Activated CD4-positive, alpha-beta memory T cell treated with anti-CD3 and anti-CD28 coated beads, Interleukin-2, amount 10 ng/mL, durations not matched to agents 7 days and 5 days (primary cell): ENCODE data around the gene CPE. TPM values are rescaled to one million over a fixed set of nuclear protein-coding genes. Genes with fewer than 3 reads are reported as not detected.

Source experiments
- CTCF ChIA-PET: fragments of 350-600 bp; sonication (Branson Sonifier 250); formaldehyde crosslinking; loops from one replicate; lab custom pipeline; 2021; ENCODE audit warnings: antibody characterized with exemption, inconsistent platforms; lab: Charles Lee
- POLR2A ChIA-PET: fragments of 350-600 bp; sonication (Branson Sonifier 250); formaldehyde crosslinking; loops from one replicate; lab custom pipeline; 2021; ENCODE audit warnings: antibody characterized with exemption; lab: Charles Lee
- DNase-seq: peaks from one replicate; pipeline ENCODE4 v3.0.0-alpha.2; 2020
- H3K27ac Mint-ChIP-seq: one replicate; pipeline ENCODE4 v1.8.0; 2021; ENCODE audit warnings: mild to moderate bottlenecking, mixed read lengths
- H3K27me3 Mint-ChIP-seq: one replicate; pipeline ENCODE4 v1.8.0; 2021; ENCODE audit warnings: mixed read lengths
- H3K36me3 Mint-ChIP-seq: one replicate; pipeline ENCODE4 v1.8.0; 2021; ENCODE audit warnings: low read depth, mixed read lengths
- H3K4me1 Mint-ChIP-seq: one replicate; pipeline ENCODE4 v1.8.0; 2021; ENCODE audit warnings: mixed read lengths
- H3K4me3 Mint-ChIP-seq: one replicate; pipeline ENCODE4 v1.8.0; 2021; ENCODE audit warnings: mild to moderate bottlenecking, mixed read lengths
- H3K9me3 Mint-ChIP-seq: one replicate; pipeline ENCODE4 v1.8.0; 2021; ENCODE audit warnings: mixed read lengths
- total RNA-seq, 2 experiments: library from RNA; stranded (reverse); gene quantifications; one replicate each; pipeline ENCODE4 v1.2.3, GENCODE V29; 2021

Gene CPE
- total RNA-seq, 2 experiments from 2014 or later, result not detected

DNA sequence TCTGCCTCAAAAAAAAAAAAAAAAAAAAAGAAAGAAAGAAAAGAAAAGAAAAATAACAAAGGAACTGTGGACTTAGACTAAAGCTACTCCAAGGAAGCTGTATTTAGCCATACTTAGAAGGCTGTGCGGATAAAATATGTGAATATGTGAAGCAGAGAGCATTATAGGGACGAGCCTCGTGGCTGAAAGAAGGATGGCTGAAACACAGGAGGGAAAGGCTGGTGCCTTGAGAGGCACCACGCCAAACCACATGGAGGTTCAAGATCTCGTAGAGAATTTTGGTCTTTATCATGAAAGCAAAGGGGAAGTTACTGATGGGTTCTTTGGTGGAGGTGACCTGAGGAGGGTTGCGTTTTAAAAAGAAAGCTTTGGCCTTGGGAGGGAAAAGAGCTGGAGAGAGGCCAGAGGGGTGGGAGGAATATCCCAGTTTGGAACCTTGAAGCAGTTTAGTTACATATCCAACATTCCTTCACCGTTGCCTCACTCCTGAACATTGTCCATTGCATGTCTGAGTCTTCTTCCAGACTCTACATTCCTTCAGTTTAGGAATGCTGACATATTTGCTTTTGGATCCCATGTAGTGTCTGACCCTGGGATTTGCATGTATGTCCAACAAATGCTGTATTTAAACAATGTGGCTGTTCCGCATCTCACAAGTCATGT lies 82.5 kb downstream of the CPE start:
- no peak for DNase-seq
- POLR2A ChIA-PET, result no interaction called here
- H3K4me3 Mint-ChIP-seq, result no peak overlapping the region

GRCh38 chr4:165462009-165462408 lies 83.2 kb downstream of the CPE start:
- Mint-ChIP-seq H3K9me3 (no peaks in the 10 kb centered on the region), H3K27ac (no peak overlapping the region), H3K27me3 (peaks cover 7% of the 10 kb centered on the region), H3K4me3 (no peak overlapping the region), H3K4me1 (no peaks in the 10 kb centered on the region), H3K36me3 (no peaks in the 10 kb centered on the region)
- ChIA-PET POLR2A (no interaction called here), CTCF (interaction anchor here (1.2 to 1.6 kb wide), 2 partner anchors 329 to 331 kb away, joined by 3 to 9 read pairs; no protein-coding TSS in a partner anchor)
- DNase-seq, result no peak

More for the DNA sequence above, 82.5 kb downstream of the CPE start:
- H3K9me3 Mint-ChIP-seq, result no peaks in the 10 kb centered on the region
- no peaks in the 10 kb centered on the region for H3K4me1 Mint-ChIP-seq
- H3K36me3 Mint-ChIP-seq, result no peaks in the 10 kb centered on the region
- CTCF ChIA-PET, result interaction anchor here (0.9 to 1.6 kb wide), 5 partner anchors 77 to 349 kb away, joined by 3 to 9 read pairs (median 3); partner anchors contain the start of gene TMEM192
- H3K27me3 Mint-ChIP-seq, result peaks cover 9% of the 10 kb centered on the region
- H3K27ac Mint-ChIP-seq, result no peak overlapping the region

- no peaks in the 10 kb centered on the region for H3K4me1 Mint-ChIP-seq
- no peaks in the 10 kb centered on the region for H3K27me3 Mint-ChIP-seq
- POLR2A ChIA-PET, result no interaction called here
- CTCF ChIA-PET, result interaction anchor here (0.7 to 5.4 kb wide), 8 partner anchors 9 to 352 kb away, joined by 3 to 45 read pairs (median 3); partner anchors contain the start of gene TMEM192
- no peak overlapping the region for H3K27ac Mint-ChIP-seq
- DNase-seq, result no peak
- no peak overlapping the region for H3K4me3 Mint-ChIP-seq
- H3K36me3 Mint-ChIP-seq, result no peaks in the 10 kb centered on the region
- no peaks in the 10 kb centered on the region for H3K9me3 Mint-ChIP-seq
Observed at GRCh38 chr4:165464376-165464775, 85.6 kb downstream of the CPE start.

DNA sequence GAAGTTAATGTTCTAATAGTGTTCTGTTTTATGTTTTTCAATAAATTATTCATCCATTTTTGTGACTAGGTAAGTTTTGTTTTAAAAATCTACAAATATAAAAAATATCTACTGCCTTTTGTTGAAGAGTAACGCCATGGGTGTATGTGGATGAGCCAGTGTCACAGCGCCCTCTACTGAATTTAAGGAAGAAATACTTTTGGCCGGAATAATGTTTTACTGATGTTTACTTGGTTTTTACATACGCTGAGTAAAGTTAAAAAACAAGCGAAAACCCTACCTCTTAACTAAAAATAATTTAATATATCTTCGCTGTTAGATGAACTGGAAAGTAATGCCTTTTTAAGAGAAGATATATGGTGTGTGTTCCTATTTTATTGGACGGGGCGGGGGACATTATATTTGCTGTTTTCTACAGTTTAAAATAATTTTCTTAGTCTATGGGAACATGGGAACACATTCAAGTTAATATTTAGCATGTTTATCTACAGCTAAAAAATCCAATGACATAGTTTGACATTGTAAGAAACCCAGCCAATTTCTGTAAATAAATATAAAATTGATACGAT lies 86.1 kb downstream of the CPE start:
- H3K9me3 Mint-ChIP-seq, result no peaks in the 10 kb centered on the region
- H3K27ac Mint-ChIP-seq, result no peak overlapping the region
- H3K36me3 Mint-ChIP-seq, result no peaks in the 10 kb centered on the region
- POLR2A ChIA-PET, result no interaction called here
- CTCF ChIA-PET, result interaction anchor here (1.0 to 5.4 kb wide), 6 partner anchors 9 to 352 kb away, joined by 3 to 45 read pairs (median 4); partner anchors contain the start of gene TMEM192
- no peaks in the 10 kb centered on the region for H3K4me1 Mint-ChIP-seq
- H3K4me3 Mint-ChIP-seq, result no peak overlapping the region
- no peaks in the 10 kb centered on the region for H3K27me3 Mint-ChIP-seq
- peak; percentile 18 for DNase-seq

DNA sequence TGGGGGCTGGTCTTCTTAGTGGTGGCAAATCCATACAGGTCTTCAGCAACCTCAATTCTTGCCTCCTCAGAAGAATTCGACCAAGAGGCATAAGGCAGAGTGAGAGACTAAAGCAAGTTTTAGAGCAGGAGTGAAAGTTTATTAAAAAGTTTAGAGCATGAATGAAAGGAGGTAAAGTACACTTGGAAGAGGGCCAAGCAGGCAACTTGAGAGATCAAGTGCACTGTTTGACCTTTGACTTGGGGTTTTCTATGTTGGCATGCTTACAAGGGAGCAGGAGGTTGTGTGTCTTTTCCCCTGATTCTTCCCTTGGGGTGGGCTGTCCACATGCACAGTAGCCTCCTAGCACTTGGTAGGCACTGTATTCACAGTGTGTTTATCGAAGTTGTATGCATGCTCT lies 91.2 kb downstream of the CPE start:
- Mint-ChIP-seq H3K4me3 (no peak overlapping the region), H3K27ac (no peak overlapping the region), H3K36me3 (no peaks in the 10 kb centered on the region), H3K9me3 (peaks cover 9% of the 10 kb centered on the region), H3K4me1 (no peaks in the 10 kb centered on the region), H3K27me3 (no peaks in the 10 kb centered on the region)
- ChIA-PET CTCF (interaction anchor here (1.0 kb wide), 1 partner anchor 24 kb away, joined by 6 read pairs; no protein-coding TSS in a partner anchor), POLR2A (no interaction called here)
- DNase-seq, result no peak

GRCh38 chr4:165472943-165473676 lies 94.3 kb downstream of the CPE start:
- ChIA-PET POLR2A (no interaction called here), CTCF (interaction anchor here (1.2 to 2.1 kb wide), 3 partner anchors 9 to 360 kb away, joined by 3 to 6 read pairs (median 4); partner anchors contain the start of gene TMEM192)
- peaks cover 9% of the 10 kb centered on the region for H3K9me3 Mint-ChIP-seq
- DNase-seq, result no peak
- H3K36me3 Mint-ChIP-seq, result no peaks in the 10 kb centered on the region
- no peaks in the 10 kb centered on the region for H3K4me1 Mint-ChIP-seq
- H3K4me3 Mint-ChIP-seq, result no peak overlapping the region
- H3K27ac Mint-ChIP-seq, result no peak overlapping the region
- peaks cover 3% of the 10 kb centered on the region for H3K27me3 Mint-ChIP-seq

DNA sequence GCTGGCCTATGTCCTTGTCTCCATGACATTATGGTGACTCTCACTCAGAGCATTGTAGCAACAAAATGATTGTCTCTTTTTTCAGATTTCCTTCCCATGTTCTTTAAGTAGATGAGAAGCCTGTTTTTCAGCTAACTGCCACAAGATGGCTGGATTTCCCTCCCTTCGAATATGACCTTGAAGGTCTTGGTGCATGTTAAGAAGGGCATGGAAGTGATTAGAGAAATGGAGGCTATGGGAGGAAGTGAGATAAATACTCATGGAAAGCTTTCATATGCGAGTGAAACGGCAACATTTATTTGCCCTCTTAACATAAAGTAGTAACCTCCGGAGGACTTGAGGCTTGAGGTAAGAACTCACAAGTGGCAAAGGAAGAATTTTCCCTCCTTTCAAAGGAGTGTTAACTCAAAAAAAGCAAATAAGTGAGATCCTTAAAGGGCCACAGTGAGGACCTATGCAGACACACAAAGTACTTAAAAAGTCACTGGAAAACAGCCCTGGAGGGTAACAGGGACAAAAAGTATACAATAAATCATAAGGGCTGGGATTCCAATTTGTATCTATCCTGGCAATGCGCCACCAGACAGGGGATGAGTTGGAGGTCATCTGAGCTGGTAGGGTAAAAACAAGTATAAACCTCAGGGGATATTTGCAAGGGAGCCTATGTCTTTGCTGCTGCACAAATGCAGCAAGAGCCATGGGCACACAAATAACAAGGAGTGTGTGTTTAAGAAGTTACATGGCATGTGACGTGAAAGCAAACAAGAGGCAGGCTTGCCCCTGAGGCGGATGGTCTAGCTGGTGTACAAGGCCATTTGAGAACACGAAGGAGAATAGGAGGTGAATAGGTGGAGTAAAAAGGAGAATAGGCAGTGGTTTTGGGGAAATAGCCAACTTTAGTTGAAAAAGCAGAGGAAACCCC lies 96.2 kb downstream of the CPE start:
- H3K27ac Mint-ChIP-seq, result no peak overlapping the region
- H3K4me3 Mint-ChIP-seq, result no peak overlapping the region
- no peak for DNase-seq
- H3K36me3 Mint-ChIP-seq, result no peaks in the 10 kb centered on the region
- H3K4me1 Mint-ChIP-seq, result no peaks in the 10 kb centered on the region
- POLR2A ChIA-PET, result no interaction called here
- H3K9me3 Mint-ChIP-seq, result peaks cover 9% of the 10 kb centered on the region
- peaks cover 3% of the 10 kb centered on the region for H3K27me3 Mint-ChIP-seq
- CTCF ChIA-PET, result interaction anchor here (1.2 to 1.6 kb wide), 2 partner anchors 15 to 18 kb away, joined by 3 read pairs; no protein-coding TSS in a partner anchor

- H3K27me3 Mint-ChIP-seq, result peaks cover 3% of the 10 kb centered on the region
- no peaks in the 10 kb centered on the region for H3K4me1 Mint-ChIP-seq
- no peak overlapping the region for H3K27ac Mint-ChIP-seq
- no peaks in the 10 kb centered on the region for H3K36me3 Mint-ChIP-seq
- H3K9me3 Mint-ChIP-seq, result peaks cover 9% of the 10 kb centered on the region
- no peak overlapping the region for H3K4me3 Mint-ChIP-seq
- DNase-seq, result no peak
- POLR2A ChIA-PET, result no interaction called here
- CTCF ChIA-PET, result interaction anchor here (1.2 kb wide), 1 partner anchor 18 kb away, joined by 3 read pairs; no protein-coding TSS in a partner anchor
Observed at GRCh38 chr4:165475706-165476070, 96.9 kb downstream of the CPE start.

DNA sequence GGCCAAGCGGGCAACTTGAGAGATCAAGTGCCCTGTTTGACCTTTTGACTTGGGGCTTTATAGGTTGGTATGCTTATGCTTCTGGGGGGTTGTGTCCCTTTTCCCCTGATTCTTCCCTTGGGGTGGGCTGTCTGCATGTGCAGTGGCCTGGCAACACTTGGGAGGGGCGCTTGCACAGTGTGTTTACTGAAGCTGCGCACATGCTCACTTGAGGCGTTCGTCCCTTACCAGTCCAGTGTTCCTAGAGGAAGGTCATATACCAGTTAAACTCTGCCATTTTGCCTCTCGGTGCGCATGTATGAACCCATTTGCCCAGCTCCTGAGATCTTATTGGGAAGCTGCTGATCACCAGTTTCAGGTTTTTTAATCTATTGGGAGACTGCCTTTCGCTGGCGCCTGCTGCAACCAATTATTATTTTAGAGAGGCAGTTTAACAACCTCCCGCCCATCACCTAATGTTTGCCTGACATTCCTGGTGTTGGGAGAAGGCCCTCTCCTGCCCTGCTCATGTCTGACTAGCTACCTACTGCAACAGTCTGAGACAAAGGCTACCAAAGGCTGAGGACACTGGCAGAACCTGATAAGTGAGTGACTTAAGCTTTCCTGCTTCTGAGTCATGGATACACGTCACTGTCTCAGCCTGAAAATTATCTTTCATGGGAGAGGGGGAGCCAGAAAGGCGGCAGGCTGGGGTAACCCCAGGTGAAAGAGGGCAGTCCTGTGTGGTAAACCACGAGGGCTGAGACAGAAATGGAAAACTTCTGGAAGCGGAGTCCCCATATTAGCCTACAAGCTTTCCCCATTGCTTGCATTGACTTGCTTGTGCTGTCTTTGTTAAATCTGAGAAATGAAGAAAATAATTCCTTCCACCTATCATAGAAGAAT lies 97.6 kb downstream of the CPE start:
- Mint-ChIP-seq H3K4me1 (no peaks in the 10 kb centered on the region), H3K27ac (no peak overlapping the region), H3K36me3 (no peaks in the 10 kb centered on the region), H3K4me3 (no peak overlapping the region), H3K9me3 (peaks cover 9% of the 10 kb centered on the region), H3K27me3 (peaks cover 5% of the 10 kb centered on the region)
- DNase-seq, result no peak
- POLR2A ChIA-PET, result no interaction called here
- CTCF ChIA-PET, result interaction anchor here (0.9 to 1.2 kb wide), 2 partner anchors 17 to 345 kb away, joined by 3 to 4 read pairs; no protein-coding TSS in a partner anchor

DNA sequence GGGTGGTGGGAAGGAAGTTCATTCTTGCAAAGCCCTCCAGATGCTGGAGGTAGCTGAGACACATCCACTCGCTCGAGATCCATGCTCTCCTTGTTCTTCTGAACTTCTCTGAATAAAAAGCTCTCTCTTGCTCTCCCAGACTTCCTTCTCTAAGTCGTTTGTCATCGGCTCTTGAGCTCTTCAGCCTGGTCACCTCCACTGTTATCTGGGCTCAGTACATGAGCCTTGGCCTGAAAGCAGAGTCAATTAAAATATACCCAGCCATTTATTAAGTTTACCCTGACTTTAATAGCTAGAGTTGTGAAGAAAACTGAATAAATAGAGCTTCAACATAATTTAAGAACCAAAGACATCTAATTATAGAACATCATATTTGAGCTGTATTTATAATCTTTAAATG lies 99.0 kb downstream of the CPE start:
- ChIA-PET POLR2A (no interaction called here), CTCF (interaction anchor here (0.6 to 1.3 kb wide), 3 partner anchors 13 to 16 kb away, joined by 3 to 4 read pairs (median 3); no protein-coding TSS in a partner anchor)
- H3K27ac Mint-ChIP-seq, result no peak overlapping the region
- peaks cover 9% of the 10 kb centered on the region for H3K9me3 Mint-ChIP-seq
- H3K27me3 Mint-ChIP-seq, result peaks cover 12% of the 10 kb centered on the region
- H3K4me3 Mint-ChIP-seq, result no peak overlapping the region
- no peak for DNase-seq
- H3K4me1 Mint-ChIP-seq, result no peaks in the 10 kb centered on the region
- no peaks in the 10 kb centered on the region for H3K36me3 Mint-ChIP-seq

- DNase-seq, result no peak
- Mint-ChIP-seq H3K4me1 (no peaks in the 10 kb centered on the region), H3K36me3 (no peaks in the 10 kb centered on the region), H3K27ac (no peak overlapping the region), H3K9me3 (peaks cover 6% of the 10 kb centered on the region), H3K27me3 (peaks cover 12% of the 10 kb centered on the region), H3K4me3 (no peak overlapping the region)
- CTCF ChIA-PET, result interaction anchor here (0.6 to 1.3 kb wide), 2 partner anchors 14 kb away, joined by 3 read pairs; no protein-coding TSS in a partner anchor
- POLR2A ChIA-PET, result no interaction called here
Observed at GRCh38 chr4:165478260-165478659, 99.5 kb downstream of the CPE start.
